AG10803 (cell line): ENCODE measurements around the gene SLC25A1.

Experiments used
- DNase-seq: peaks from one replicate; pipeline ENCODE4 v3.0.0; 2010; ENCODE audit warnings: low read depth
- H3K4me3 ChIP-seq: 2 replicates; pipeline ENCODE4 v1.5.1; 2011; ENCODE audit warnings: mild to moderate bottlenecking, low read length, control low read depth
- TF ChIP-seq, protein P1 (sequence below): conservative IDR thresholded peaks from 2 replicates; pipeline ENCODE4 v1.5.1; 2011; ENCODE audit warnings: mild to moderate bottlenecking, low read length, control low read depth, inconsistent platforms

The SLC25A1 gene

DNA sequence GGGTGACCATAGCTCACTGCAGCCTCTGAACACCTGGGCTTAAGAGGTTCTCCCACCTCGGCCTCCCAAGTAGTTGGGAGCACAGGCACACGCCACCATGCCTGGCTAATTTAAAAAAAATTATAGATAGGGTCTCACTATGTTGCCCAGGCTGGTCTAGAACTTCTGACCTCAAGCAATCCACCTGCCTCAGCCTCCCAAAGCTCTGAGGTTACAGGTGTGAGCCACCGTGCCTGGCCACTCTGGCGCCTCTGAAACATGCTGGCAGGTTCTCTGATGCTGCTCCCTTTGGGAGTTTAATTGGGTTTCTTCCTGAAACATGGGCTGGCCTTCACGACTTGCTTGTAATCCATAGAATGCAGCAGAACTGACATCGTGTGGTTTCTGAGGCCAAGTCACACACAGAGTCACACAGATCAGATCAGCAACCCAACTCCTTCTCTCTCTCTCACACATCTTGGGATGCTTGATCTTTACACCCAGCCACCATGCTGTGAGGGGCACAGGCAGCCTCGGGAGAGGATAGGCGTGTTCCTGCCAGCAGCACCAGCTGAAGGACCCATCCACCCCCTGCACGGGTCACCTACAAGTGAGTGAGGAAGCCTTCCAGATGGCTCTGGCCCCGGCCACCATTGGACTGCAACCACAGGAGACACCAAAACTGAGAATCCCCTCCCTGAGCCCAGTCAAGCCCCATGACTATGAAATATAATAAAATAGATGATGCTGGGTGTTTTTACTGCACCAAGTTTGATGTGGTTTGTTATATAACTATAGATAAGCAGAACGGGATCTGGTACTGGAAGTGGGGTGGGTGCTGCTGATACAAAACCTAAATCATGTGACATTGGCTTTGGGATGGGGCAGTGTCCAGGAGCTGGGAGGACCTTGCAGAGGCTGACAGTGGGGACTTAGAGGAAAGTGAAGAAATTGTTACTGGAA is 25.3 kb downstream of the SLC25A1 start:
- TF ChIP-seq, protein P1, sequence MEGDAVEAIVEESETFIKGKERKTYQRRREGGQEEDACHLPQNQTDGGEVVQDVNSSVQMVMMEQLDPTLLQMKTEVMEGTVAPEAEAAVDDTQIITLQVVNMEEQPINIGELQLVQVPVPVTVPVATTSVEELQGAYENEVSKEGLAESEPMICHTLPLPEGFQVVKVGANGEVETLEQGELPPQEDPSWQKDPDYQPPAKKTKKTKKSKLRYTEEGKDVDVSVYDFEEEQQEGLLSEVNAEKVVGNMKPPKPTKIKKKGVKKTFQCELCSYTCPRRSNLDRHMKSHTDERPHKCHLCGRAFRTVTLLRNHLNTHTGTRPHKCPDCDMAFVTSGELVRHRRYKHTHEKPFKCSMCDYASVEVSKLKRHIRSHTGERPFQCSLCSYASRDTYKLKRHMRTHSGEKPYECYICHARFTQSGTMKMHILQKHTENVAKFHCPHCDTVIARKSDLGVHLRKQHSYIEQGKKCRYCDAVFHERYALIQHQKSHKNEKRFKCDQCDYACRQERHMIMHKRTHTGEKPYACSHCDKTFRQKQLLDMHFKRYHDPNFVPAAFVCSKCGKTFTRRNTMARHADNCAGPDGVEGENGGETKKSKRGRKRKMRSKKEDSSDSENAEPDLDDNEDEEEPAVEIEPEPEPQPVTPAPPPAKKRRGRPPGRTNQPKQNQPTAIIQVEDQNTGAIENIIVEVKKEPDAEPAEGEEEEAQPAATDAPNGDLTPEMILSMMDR, result no peak
- no peak for DNase-seq
- no peak overlapping the region for H3K4me3 ChIP-seq

DNA sequence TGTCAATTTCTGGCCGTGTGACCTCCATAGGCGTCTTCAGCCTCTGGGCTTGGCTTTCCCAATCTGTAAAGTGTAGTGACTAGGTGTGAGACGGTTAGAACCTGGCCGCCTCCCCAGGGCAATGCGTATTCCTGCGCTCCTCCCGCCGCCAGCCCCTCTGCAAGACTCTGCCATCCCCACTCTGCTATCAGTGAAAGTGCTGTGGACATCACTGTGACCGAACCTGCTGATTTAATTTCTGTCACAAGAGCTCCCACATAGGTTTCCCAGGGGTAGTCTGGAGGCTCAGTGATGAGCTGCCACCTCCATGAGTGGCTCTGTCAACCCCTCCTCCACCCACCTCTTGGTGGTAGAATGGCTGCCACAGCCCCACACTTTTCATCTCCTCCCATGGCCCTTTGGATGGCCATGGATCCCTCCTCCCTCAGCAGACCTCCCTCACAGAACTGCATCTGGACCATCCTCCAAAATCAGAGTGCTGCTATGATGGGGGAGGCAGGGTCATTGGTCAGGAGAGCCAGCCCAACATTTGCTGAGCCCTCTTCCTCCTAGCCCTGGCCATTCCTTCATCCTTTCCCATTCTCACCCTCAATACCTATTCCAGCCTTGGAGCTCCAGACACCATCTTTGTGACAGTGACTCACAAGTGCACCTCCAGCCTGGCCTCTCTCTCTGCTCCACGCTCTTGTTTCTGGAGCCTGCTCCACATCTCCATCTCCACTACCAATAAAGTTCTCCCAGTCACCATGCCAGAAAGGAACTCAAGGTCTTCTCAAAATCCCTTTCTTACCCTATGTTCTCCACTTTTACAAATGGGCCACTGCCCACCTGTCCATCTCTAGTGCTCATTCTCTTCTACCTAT is 27.0 kb downstream of the SLC25A1 start:
- DNase-seq, result no peak
- H3K4me3 ChIP-seq, result no peak overlapping the region
- TF ChIP-seq, protein P1, result no peak

DNA sequence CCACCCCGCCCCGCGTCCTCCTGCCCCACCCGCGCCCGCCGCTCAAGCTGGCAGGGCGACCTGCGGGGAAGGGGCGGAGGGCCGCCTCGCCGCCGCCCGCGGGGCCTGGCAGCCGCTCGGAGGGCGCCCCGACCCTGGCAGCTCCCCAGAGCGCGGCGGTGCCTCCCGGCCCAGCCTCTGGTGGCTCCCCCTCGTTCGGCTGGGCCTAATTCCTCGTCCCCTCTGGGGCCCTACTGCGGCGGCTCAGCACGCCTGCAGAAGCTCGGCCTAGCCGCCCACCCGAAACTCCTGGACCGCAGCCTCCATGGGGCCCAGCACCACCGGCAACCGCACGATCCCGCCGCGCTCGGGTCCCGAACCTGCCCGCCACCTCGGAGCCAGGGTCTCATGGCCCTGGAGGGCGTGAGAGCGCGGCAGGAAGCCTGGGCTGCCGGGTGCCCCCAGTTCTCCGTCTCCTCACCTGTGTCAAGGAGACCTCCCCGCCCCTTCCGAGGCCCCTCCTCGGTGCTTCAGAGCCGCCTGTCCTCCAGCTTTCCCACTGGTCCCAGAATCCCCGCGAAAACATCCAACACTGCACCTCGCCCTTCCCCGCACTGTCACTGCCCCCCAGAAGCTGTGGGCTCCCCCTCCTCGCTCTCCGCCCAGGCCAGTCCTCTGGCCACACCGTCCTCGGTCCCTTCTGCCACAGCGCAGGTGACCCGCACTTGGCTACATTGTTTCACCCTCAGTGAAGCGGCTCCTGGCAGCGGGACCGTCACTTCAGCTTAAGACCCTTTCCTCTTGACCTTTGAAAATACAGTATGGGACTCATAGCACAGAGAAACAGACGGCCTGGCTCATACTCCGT is 27.8 kb downstream of the SLC25A1 start:
- no peak overlapping the region for H3K4me3 ChIP-seq
- no peak for DNase-seq
- TF ChIP-seq, protein P1, result no peak

DNA sequence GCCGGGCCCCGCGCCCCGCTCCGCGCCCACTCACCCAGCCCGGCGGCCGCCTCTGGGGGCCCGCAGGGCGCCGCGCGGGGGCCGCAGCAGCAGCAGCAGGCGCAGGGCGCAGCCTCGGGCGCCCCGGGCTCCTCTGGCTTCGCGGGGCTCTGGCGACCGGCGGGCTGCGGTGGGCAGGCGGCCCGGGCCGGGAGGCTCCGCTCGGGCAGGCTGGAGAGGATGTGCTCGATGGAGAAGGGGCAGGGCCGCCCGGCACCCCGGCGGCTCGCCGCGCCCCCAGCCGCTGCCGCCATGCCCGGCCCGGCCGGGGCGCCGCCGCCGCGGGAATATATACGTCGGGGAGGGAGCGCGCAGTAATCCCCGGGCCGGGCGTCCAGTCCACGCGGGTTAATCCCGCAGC is 28.5 kb downstream of the SLC25A1 start, which contains the start of gene GSC2:
TSS of gene GSC2 (minus strand) at position 302 of the 400 bp plus-strand sequence. CDS start at position 293, 9 bp downstream.
- DNase-seq, result no peak
- TF ChIP-seq, protein P1, result no peak
- H3K4me3 ChIP-seq, result no peak within 1 kb of the TSS

DNA sequence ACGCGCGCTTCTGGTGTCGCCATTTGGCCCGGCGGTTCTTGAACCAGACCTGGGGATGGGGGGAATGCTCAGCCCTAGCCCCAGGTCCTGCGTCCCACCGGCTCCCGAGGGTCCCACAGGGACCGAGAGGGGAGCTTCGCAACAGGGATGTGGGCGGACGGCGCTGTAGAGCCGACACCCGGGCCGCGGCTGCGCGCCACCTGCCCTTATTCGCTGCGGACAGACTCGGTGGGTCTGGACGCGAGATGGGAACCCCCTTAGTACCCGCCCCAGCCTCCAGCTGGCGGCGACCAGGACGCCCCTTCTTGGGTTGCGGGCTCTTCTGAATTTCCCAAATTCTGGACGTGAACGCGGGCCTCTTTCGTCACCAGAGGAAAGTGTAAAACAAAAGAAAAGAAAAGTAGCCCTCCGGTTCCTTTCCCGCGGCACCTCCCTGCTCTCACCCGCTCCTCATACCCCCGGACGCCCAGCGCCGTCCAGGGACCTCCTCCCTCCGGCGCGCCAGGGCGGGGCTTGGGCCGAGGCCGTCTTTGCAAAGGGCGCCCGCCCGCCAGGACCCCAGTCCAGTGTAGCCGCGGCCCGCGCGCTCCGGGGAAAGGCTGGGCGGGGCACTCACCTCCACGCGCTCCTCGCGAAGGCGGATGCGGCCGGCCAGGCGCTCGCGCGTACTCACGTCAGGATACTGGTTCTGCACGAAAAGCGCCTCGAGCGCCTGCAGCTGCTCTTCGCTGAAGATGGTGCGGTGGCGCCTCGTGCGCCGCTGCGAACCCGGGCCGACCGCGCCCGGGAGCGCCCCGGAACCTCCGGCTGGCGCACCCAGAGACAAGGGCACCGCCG is 29.3 kb downstream of the SLC25A1 start:
- TF ChIP-seq, protein P1, result no peak
- H3K4me3 ChIP-seq, result no peak overlapping the region
- no peak for DNase-seq
